Frontal cortex (tissue), 4 donors: ENCODE measurements around the gene CFAP299. TPM values are rescaled to one million over a fixed set of nuclear protein-coding genes. Genes with fewer than 3 reads are reported as not detected.

Experiments used
- DNase-seq, 2 donors: peaks; one replicate each; pipeline ENCODE4 v3.0.0; 2012; ENCODE audit warnings: low spot score in 2 of 2
- FAIRE-seq: peaks from 2 replicates; lab custom pipeline; 2012; peaks lifted over from hg19 to GRCh38; lab: Jason Lieb, UNC
- total RNA-seq: library from RNA; depleted of rRNA; stranded (reverse); fragments of >200 nt; gene quantifications from one replicate; pipeline ENCODE4 v1.2.3, GENCODE V29; 2014
- donor health status: control.
- donor health status: control.
- donor health status: control.

CFAP299 gene
- total RNA-seq, 1 donor from 2014 or later: 1.2 TPM

DNA sequence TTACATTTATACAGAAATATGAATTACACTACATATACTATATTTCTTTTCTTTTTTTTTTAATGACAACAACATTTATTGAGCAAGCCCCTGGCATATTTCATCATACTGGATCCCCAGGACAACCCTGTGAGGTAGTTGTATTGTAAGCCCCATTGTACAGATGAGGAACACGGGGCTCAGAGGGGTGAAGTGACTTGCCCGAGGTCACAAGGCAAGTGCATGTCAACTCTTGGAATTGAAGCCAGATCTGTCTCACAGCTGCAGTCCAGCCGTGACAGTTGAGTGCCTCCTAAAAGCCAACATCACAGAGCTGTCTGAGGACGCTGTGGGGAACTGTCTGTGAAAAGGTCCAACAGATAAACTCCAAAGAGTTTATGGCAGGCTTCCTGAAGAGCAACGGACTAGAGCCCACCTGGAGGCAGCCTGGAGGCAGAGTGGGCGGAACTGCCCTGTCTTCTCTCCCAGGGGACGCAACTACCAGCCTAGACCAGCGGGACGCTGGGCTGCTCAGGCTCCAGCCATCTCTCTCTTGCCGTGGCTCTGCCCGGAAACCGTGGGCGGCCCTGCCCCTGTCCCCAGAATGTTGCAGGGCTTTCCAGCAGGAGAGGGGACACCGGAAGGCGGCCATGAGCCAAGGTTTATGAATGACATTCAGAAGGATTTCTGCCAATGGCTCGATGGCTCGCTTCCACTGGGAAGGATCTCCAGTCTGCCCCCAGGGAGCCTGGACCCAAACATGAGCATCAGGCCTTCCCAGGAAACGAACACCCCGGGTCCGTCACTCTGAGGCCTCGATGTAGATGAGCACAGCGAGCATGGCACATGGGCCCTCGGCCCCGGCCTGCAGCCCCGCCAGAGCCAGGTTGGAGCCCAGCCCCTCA, 50.1 kb downstream of the CFAP299 start:
- no peak for DNase-seq
- FAIRE-seq: no peak

DNA sequence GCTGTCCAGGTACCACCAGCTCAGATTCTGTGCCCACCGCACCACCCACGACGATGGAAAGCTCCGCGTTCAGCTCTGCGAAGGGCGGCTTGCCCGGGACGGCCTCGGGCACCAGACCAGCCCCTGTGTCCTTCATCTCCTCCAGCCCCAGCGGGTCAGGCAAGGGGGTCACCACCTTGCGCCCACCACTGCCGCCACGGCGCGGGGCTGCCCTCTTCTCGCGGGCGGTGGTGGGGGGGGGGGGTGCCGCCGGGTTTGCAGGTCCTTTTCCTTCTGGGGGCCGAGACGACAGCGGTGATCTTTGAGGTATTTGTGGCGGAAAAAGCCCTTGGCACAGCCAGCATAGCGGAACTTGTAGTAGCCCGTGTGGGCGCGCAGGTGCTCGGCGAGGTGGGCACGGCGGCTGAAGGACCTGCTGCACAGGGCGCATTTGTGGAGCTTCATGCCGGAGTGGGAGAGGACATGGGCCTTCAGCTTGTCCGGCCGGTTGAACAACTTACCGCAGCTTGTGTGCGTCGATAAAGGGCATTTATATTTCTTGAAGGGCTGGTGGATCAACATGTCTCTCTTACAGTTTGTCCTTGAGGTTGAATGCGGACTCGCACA, 50.9 kb downstream of the CFAP299 start:
- DNase-seq (no peak), FAIRE-seq (no peak)

DNA sequence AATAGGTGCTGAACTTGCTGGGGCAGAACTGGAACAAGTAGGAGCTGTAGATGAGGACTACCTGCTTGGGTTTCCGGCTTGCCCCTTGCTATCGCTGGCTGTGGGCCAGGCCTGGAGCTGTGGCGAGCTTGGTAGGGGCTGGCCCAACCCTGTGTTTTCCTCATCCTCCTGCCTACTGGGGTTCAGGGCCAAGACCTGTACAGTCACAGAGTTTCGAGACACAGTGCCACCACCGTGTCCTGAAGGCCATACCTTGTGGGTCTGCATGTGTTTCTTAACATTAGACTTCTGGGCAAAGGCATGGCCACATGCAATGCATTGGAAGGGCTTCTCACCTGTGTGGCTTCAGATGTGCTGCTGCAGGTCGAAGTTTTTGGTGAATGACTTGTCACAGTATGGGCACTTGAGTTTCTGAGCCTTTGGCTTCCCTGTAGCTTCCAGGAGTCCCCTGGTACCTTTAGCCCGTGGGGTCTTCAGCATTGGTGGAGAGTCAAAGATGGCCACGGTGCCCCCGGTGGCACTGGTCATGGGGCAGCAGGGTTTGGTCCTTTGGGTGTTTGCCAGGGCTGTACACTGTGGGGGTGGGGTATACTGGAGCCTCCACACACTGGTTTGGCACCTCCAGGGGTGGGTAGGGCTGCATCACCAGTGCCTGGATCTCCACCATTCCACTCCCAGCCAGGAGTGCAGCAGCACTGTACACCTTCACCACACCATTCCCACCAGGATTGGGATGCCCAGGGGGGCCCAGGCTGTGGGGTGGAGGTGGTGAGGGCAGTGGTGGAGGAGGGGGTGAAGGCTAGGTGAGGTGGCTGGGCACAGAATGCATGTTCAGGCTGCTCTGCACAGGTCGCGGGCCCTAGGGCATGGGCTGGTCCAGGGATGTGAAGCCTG, 52.1 kb downstream of the CFAP299 start:
- FAIRE-seq (no peak), DNase-seq (no peak)

DNA sequence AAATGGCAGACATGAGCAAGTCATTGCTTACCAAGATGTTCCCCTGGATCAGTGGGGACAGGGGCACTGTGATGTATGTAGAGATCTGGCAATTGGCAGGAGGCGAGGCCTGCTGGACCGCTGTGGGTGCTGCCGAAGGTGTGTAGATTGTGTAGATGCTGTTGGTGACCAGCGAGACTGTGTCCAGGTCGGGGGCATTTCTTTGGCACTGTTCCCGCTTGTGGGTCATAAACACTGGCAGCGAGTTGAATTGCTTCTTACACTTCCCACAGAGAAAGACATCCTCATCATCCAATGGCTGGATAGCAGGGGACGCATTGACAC, 52.7 kb downstream of the CFAP299 start:
- DNase-seq (no peak), FAIRE-seq (no peak)

DNA sequence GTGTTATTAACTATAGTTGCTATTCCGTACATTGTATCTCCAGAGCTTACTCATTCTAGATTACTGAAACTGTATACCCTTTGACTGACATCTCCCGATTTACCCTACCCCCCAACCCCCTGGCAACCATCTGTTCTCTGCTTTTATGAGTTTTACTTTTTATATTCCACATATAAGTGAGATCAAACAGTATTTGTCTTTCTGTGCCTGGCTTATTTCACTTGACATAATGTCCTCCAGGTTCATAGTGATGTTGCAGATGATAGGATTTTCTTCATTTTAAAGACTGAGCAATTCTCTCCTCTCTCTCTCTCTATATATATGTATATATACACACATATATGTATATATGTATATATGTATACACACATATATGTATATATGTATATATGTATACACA, 54.6 kb downstream of the CFAP299 start:
- FAIRE-seq (no peak), DNase-seq (no peak)

DNA sequence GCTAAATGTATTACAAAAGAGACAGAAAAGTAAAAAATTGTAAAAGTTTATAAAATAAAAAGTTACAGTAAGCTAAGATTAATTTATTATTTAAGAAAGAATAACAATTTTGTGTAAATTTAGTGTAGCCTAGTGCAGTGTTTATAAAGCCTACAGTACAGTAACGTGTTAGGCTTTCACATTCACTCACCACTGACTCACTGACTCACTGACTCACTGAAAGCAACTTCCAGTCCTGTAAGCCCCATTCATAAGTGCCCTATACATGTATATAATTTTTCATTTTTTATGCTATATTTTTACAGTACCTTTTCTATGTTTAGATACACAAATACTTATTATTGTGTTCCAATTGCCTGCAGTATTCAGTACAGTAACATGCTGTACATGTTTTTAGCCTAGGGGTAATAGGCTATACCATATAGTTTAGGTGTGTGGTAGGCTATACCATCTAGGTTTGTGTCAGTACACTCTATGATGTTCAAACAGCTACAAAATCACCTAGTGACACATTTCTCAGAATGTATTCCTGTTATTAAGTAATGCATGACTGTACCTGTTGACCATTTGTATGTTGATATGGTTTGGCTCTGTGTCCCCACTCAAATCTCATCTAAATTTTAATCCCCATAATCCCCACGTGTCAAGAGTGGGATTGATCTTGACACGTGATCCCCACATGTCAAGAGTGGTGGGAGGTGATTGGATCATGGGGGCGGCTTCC, 57.9 kb downstream of the CFAP299 start:
- DNase-seq (no peak), FAIRE-seq (peak; percentile 50)

DNA sequence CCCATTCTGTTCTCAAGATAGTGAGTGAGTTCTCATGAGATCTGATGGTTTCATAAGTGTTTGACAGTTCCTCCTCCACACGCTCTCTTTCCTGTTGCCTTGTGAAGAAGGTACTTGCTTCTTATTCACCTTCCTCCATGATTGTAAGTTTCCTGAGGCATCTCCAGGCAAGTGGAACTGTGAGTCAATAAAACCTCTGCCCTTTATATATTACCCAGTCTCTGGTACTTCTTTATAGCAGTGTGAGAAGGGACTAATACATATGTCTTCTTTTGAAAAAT, 58.4 kb downstream of the CFAP299 start:
- DNase-seq (no peak), FAIRE-seq (no peak)

DNA sequence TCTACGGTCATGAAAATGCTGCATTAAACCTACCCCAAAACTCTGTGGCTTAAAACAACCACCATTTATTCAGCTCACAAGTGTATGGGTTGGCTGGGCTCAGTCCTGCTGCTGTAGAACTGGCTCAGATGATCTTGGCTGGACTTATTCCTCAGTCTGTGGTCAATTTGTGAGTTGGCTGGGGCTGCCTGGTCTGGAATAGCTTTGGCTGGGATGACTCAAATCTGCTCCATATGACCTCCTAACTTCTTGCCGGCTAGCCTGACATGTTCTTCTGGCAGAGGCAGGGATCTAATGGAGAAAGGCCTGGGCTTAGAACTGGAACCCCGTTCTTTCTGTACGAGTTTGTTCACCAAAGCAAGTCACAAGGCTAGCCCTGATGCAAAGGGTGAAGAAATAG, 71.7 kb downstream of the CFAP299 start:
- DNase-seq: no peak
- FAIRE-seq: no peak

DNA sequence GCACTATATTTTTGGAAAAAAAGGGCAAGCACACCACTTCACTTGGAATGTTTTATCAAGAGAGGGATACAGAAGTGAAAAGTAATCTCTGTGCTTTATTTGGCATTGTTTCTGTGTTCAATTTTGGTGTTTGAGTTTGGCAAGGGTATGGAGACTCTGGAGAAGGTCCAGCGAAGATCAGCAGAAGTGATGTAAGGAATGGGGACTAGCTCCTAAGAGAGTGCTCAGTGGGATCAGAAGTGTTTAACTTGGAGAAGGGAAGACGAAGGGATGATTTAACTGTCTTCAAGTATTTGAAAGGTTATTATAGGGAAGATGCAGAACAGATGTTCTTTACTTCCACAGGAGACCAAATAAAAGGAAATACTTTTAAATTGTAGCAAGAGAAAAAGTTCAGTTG, 74.3 kb downstream of the CFAP299 start:
- DNase-seq: no peak
- no peak for FAIRE-seq

DNA sequence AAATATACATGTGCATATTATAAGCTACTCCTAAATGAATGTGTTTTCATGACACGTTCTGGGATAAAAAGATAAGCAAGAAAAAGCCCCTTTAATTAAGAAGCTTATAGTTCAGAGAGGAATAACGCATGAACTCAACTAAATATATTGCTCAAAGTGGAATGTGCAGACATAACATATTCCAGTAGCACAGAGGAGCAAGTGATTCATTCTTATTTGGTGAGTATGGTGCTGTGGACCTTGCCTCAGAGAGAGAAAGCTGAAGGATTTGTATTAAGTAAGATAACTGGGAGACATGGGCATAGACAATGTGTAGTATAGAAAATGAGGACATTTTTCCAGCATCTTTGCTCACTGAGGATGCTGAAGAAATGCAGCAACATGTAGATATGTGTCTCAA, 76.8 kb downstream of the CFAP299 start:
- FAIRE-seq (no peak), DNase-seq (no peak)

DNA sequence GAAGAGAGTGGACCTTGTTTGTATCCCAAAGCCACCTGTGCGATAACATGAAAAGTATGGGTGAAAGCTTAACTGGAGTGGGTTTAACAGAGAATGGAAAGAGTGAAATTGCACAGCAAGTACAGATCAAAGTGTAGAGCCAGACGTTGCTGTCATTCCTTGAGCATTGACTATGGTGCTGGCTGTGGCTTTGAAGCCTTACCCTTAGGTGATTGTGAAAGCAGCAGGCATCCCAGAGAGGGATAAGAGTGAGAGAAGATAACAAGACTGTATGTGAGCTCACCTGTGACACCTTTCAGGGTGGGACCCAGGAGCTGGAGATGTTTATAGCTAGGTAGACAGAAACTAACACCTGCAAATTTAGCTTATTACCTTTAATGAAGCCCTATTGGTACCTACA, 77.6 kb downstream of the CFAP299 start:
- FAIRE-seq: no peak

DNA sequence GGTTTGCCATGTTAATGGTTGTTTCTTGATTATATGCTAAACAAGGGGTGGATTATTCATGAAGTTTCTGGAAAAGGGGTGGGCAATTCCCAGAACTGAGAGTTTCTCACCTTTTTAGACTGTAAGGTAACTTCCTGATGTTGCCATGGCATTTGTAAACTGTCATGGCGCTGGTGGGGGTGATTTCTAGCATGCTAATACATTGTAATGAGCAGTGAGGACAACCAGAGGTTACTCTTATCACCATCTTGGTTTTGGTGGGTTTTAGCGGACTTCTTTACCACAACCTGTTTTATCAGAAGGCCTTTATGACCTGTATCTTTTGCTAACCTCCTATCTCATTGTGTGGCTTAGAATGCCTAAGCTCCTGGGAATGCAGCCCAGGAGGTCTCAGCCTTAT, 81.5 kb downstream of the CFAP299 start:
- FAIRE-seq: no peak
- DNase-seq: no peak

More for the DNA sequence above, 77.6 kb downstream of the CFAP299 start:
- no peak for DNase-seq

DNA sequence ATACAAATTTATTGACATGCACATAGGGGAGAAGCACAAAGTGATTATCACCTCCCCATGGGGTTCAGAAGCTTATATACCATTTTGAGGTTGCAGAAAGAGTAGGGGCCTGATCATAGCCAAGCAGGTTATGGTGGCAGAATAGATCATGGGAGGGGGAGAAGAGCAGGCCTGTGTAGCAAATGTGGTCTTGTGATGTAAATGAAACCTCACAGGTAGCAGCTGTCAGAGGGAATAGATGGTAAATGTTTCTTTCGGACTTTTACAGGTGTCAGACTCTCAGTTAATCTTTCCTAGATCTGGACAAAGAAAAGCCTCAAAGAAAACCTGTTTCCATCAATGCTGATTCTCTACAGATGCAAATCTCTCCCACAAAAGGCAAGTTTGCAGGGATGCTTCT, 84.4 kb downstream of the CFAP299 start:
- DNase-seq (no peak), FAIRE-seq (no peak)

DNA sequence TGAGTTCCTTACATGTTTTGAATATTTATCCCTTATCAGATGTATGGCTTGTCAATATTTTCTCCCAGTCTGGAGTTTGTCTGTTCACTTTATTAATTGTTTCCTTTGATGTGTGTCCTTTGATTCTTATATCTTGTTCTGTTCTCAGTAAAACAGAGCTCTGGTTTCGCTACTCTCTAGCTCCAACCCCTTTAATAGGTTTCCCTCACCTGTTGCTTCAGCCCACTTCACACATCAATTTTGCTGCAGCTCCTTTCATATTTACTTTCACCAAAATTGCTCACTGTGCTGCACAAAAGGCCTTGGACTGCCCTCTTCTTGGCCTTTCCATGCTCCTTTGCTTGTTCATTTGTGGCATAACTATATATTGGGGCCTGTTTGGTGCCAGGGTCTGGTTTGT, 85.1 kb downstream of the CFAP299 start:
- no peak for FAIRE-seq
- DNase-seq: no peak

DNA sequence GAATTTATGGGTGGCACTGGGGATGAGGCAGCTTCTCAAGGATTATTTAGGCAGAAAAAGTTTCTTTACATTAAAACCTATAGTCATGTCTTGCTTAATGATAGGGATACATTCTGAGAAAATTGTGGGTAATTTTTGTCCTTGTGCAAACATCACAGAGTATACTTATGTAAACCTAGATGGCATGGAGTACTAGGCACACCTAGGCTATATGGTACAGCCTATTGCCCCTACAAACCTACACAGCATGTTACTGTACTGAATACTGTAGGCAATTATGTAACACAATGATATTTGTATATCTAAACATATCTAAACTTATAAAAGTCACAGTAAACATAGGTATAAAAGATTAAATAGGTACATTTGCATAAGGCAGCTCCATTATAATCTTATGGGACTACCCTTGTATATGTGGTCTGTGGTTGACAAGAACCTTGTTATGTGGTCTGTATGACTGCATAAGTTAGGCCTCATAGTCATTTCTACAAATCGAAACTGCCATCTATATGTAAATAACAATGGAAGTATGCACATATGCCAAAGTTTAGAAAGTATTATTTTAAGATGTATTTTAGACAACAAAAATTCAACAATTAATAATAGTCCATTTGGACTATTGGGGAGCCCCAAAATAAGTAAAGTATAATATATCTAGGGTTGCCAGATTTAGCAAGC, 87.3 kb downstream of the CFAP299 start:
- FAIRE-seq (no peak), DNase-seq (no peak)

DNA sequence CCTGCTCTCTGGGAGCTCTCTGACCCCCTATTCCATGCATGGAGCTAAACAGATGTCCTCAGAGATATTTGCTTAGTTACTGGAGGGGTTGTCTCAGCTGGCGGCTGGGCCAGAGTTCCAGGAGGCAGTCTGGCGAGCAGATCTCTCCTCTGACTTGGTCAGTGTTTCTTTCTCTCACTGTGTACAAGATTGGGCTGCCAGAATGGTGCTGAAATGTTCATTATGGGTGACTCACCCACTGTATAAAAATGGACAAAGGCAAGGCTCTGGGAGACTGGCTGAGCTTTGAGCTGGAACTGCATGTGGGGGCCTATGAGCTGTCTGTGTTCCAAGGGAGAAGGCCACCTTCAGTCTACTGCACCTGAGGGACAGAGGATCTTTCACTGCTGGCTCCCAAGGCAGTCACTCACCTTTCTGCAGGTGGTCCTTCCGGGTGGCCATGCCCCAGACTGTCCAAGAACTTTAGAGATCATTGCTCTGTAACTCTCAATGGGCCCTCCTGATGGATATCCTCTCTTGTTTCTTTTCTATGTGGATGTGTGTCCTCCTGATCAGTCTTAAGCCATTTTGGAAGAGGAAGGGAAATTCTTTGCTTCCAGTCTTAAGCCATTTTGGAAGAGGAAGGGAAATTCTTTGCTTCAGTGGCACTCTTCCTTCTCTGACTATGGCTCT, 88.2 kb downstream of the CFAP299 start:
- FAIRE-seq (no peak), DNase-seq (no peak)

DNA sequence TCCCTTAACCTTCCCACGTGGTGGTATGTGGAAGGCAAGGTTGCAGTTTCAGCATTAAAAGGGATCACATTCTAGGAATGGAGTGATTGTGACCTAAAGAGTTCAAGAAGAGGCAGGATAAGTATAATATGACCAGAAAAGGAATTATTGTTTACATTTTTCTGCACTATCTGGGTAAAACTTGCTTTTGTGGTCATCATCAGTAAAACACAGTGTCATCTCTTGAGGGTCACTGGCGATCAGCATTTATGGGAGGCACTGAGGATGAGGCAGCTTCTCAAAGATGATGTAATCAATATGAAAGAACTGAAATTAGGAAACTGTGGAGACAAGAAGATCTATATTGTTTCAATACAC, 88.7 kb downstream of the CFAP299 start:
- FAIRE-seq (no peak), DNase-seq (no peak)

DNA sequence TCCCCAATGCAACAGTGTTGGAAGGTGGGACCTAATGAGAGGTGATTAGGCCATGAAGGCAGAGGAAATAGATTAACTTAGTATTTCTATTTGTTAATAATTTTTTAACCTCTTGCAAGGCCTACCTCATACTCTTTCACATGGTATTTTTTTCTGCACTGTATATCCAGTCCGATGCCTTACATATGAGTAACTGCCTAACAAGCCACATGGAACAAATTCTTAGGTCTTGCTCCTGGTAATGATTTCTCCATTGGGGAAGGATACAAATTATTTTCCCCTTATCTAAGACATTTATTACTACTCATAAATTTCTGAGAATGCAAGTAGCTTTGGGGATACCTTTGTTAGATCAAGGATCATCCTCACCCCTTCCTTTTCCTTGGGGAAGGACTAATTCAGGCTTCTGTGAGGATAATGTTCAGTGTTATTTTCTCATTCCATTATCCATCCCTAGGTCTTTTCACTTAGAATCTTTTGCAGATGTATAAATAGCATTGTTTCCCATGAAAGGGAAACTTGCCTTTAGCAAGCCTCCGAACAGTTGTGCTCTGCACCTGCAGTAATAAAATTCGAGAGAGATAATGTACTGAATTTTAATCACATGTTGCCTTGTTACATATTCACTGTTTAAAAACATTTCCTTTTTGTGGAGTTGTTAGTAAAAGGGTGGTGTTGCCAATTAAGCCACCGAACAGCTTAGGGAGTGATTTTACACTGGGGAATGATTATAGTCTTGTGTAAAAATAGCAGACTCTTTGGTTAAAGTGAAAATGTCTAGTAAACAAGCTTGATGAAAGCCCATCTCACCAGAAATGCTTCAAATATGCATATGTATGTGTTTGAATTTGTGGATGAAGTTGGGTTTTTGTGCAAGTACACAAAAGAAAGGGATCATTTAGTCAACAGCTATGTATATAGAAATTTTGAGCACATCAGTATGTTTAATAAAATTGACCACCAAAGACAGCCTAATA, 89.9 kb downstream of the CFAP299 start:
- DNase-seq (no peak), FAIRE-seq (no peak)
